IMR-90 (cell line): Measurements from ENCODE around the gene PAPSS2. TPM values are rescaled to one million over a fixed set of nuclear protein-coding genes. Genes with fewer than 3 reads are reported as not detected.
A peak's percentile ranks its signal among the peaks of the same experiment; 100 is the strongest.

Experiments
- ATAC-seq: fragments of 200-7000 bp; cut with Tn5 transposase; 2 replicates; pipeline ENCODE4 v1.9.1; 2020; ENCODE audit warnings: low read depth, mild to moderate bottlenecking, moderate library complexity
- BruUV-seq: library from RNA; stranded (reverse); fragments of 400-500 nt; replicated peaks from 2 replicates; lab custom pipeline; 2021; lab: Mats Ljungman, UMichigan
- CTCF ChIA-PET: fragments of 300-600 bp; formaldehyde crosslinking; extraction: SDS; loops from one replicate; lab custom pipeline; 2021; ENCODE audit warnings: antibody characterized with exemption; lab: Yijun Ruan, JAX
- POLR2A ChIA-PET: fragments of 300-600 bp; sonication (Branson Sonifier 250); formaldehyde crosslinking; loops from one replicate; lab custom pipeline; 2022; ENCODE audit warnings: antibody characterized with exemption; ENCODE audit not compliant: unreplicated experiment; lab: Charles Lee
- DNase-seq: peaks from one replicate; pipeline ENCODE4 v3.0.0; 2013
- H2AFZ ChIP-seq: replicated peaks from 2 replicates; pipeline ENCODE3; 2013; ENCODE audit warnings: low read length, mild to moderate bottlenecking; ENCODE audit not compliant: poor library complexity
- H2AK5ac ChIP-seq: 2 replicates; pipeline ENCODE4 v1.6.1; 2013; ENCODE audit warnings: low read depth, low read length, inconsistent platforms
- H2AK9ac ChIP-seq: replicated peaks from 2 replicates; pipeline ENCODE3; 2013; ENCODE audit warnings: mild to moderate bottlenecking, low read depth, low read length, moderate library complexity; ENCODE audit not compliant: poor library complexity
- H2BK120ac ChIP-seq: 2 replicates; pipeline ENCODE4 v1.6.1; 2013; ENCODE audit warnings: low read depth, low read length, inconsistent platforms
- H2BK15ac ChIP-seq: 3 replicates; pipeline ENCODE4 v1.6.1; 2013; ENCODE audit warnings: low read depth, low read length, inconsistent platforms
- H2BK20ac ChIP-seq: 2 replicates; pipeline ENCODE4 v1.6.1; 2013; ENCODE audit warnings: low read depth, mild to moderate bottlenecking, inconsistent platforms, low read length, moderate library complexity
- H2BK5ac ChIP-seq: 2 replicates; pipeline ENCODE4 v1.6.1; 2013; ENCODE audit warnings: mild to moderate bottlenecking, low read depth, low read length, inconsistent platforms; ENCODE audit not compliant: poor library complexity, severe bottlenecking
- H3K14ac ChIP-seq: replicated peaks from 2 replicates; pipeline ENCODE4 v1.6.1; 2013; ENCODE audit warnings: low read depth, low read length, inconsistent platforms
- H3K18ac ChIP-seq: 2 replicates; pipeline ENCODE4 v1.6.1; 2013; ENCODE audit warnings: low read depth, low read length, control low read depth
- H3K23ac ChIP-seq: 2 replicates; pipeline ENCODE4 v1.6.1; 2013; ENCODE audit warnings: low read depth, low read length, inconsistent platforms
- H3K27ac ChIP-seq: 2 replicates; pipeline ENCODE4 v1.5.1; 2013; ENCODE audit warnings: mild to moderate bottlenecking, control low read depth, low read length; ENCODE audit not compliant: insufficient read depth
- H3K27me3 ChIP-seq: 2 replicates; pipeline ENCODE4 v1.6.1; 2013; ENCODE audit warnings: low read length; ENCODE audit not compliant: control insufficient read depth, insufficient read depth
- H3K36me3 ChIP-seq: 2 replicates; pipeline ENCODE4 v1.6.1; 2013; ENCODE audit warnings: low read length, mixed read lengths; ENCODE audit not compliant: control insufficient read depth, insufficient read depth
- H3K4ac ChIP-seq: 2 replicates; pipeline ENCODE4 v1.6.1; 2013; ENCODE audit warnings: low read depth, low read length, inconsistent platforms
- H3K4me1 ChIP-seq: 2 replicates; pipeline ENCODE4 v1.6.1; 2013; ENCODE audit warnings: low read length, mixed read lengths; ENCODE audit not compliant: control insufficient read depth, insufficient read depth
- H3K4me2 ChIP-seq: 2 replicates; pipeline ENCODE4 v1.6.1; 2013; ENCODE audit warnings: low read depth, mild to moderate bottlenecking, control low read depth, low read length, moderate library complexity
- H3K4me3 ChIP-seq: 2 replicates; pipeline ENCODE4 v1.5.1; 2013; ENCODE audit warnings: low read depth, mild to moderate bottlenecking, control low read depth, low read length, moderate library complexity; ENCODE audit not compliant: insufficient read depth
- H3K56ac ChIP-seq: 2 replicates; pipeline ENCODE4 v1.6.1; 2013; ENCODE audit warnings: low read length, inconsistent platforms; ENCODE audit not compliant: insufficient read depth; ENCODE audit errors: extremely low read depth
- H3K79me1 ChIP-seq, 2 experiments: 2 replicates each; pipeline ENCODE4 v1.6.1; 2013; ENCODE audit warnings: low read length in 2 of 2, inconsistent platforms in 1 of 2, low read depth in 1 of 2
- H3K9ac ChIP-seq: 2 replicates; pipeline ENCODE4 v1.6.1; 2013; ENCODE audit warnings: low read depth, low read length, control low read depth
- H3K9me1 ChIP-seq: 2 replicates; pipeline ENCODE4 v1.6.1; 2013; ENCODE audit warnings: low read length, inconsistent platforms; ENCODE audit not compliant: insufficient read depth
- H3K9me3 ChIP-seq: 2 replicates; pipeline ENCODE4 v1.6.1; 2013; ENCODE audit warnings: low read length; ENCODE audit not compliant: control insufficient read depth, insufficient read depth
- H4K20me1 ChIP-seq: 2 replicates; pipeline ENCODE4 v1.6.1; 2013; ENCODE audit warnings: low read length, inconsistent platforms; ENCODE audit not compliant: insufficient read depth
- H4K5ac ChIP-seq: 2 replicates; pipeline ENCODE4 v1.6.1; 2013; ENCODE audit warnings: mild to moderate bottlenecking, low read depth, low read length, control low read depth
- H4K8ac ChIP-seq, 2 experiments: 2 replicates each; pipeline ENCODE4 v1.6.1; 2013; ENCODE audit warnings: low read depth in 2 of 2, low read length in 2 of 2, control low read depth in 1 of 2, inconsistent platforms in 1 of 2
- H4K91ac ChIP-seq: 2 replicates; pipeline ENCODE4 v1.6.1; 2013; ENCODE audit warnings: low read depth, low read length, inconsistent platforms; ENCODE audit not compliant: insufficient read depth
- BHLHE40 ChIP-seq: fragments of 150-350 bp; IDR thresholded peaks from 2 replicates; pipeline ENCODE4 v1.6.1; 2016; ENCODE audit warnings: mild to moderate bottlenecking, low read depth, low read length
- CEBPB ChIP-seq: IDR thresholded peaks from 2 replicates; pipeline ENCODE4 v1.6.1; 2012; ENCODE audit warnings: low read depth, low read length, improper control_type of control experiment
- CHD1 ChIP-seq: IDR thresholded peaks from 2 replicates; pipeline ENCODE4 v1.6.1; 2012; ENCODE audit warnings: low read depth, low read length, improper control_type of control experiment
- CTCF ChIP-seq: conservative IDR thresholded peaks from 2 replicates; pipeline ENCODE4 v1.5.1; 2012; ENCODE audit warnings: mild to moderate bottlenecking, low read depth, low read length, improper control_type of control experiment
- FOS ChIP-seq: fragments of 150-350 bp; IDR thresholded peaks from 2 replicates; pipeline ENCODE4 v1.6.1; 2016; ENCODE audit warnings: low read depth, low read length
- MAFK ChIP-seq: IDR thresholded peaks from 2 replicates; pipeline ENCODE4 v1.6.1; 2012; ENCODE audit warnings: low read depth, low read length, improper control_type of control experiment
- NFE2L2 ChIP-seq: fragments of 150-350 bp; IDR thresholded peaks from 2 replicates; pipeline ENCODE4 v1.6.1; 2016; ENCODE audit warnings: low read depth, mild to moderate bottlenecking, low read length
- POLR2A ChIP-seq: IDR thresholded peaks from 2 replicates; pipeline ENCODE4 v1.6.1; 2012; ENCODE audit warnings: mild to moderate bottlenecking, low read depth, low read length
- RAD21 ChIP-seq: IDR thresholded peaks from 2 replicates; pipeline ENCODE4 v1.6.1; 2012; ENCODE audit warnings: low read length, improper control_type of control experiment
- RFX5 ChIP-seq: IDR thresholded peaks from 2 replicates; pipeline ENCODE4 v1.8.0; 2012; ENCODE audit warnings: low read depth, mild to moderate bottlenecking, low read length, moderate library complexity
- SMC3 ChIP-seq: fragments of 150-350 bp; IDR thresholded peaks from 2 replicates; pipeline ENCODE4 v1.6.1; 2016; ENCODE audit warnings: low read depth, mild to moderate bottlenecking, antibody characterized with exemption, low read length, moderate library complexity
- USF2 ChIP-seq: fragments of 150-350 bp; IDR thresholded peaks from 2 replicates; pipeline ENCODE4 v1.6.1; 2017; ENCODE audit warnings: mild to moderate bottlenecking, antibody characterized with exemption, low read length, low read depth
- WGBS, 2 experiments: methylation state at CpG; one replicate each; pipeline versions ENCODE4 v1.1.5 to v1.1.7; 2013; ENCODE audit warnings: missing lambda C conversion rate in 2 of 2; ENCODE audit not compliant: insufficient read length in 1 of 2; ENCODE audit errors: extremely low coverage in 2 of 2; 5-methylcytosine and 5-hydroxymethylcytosine counted together
- dilution Hi-C: fragments of 300-500 bp; cut with HindIII; formaldehyde crosslinking; loops from one replicate; pipeline ENCODE4 v1.14.3; 2018; ENCODE audit warnings: low sequenced_read_pairs; ENCODE audit not compliant: unreplicated experiment
- in situ Hi-C: fragments of 300-500 bp; cut with MboI; formaldehyde crosslinking; loops from 3 replicates; pipeline ENCODE4 v1.14.3; 2019; ENCODE audit warnings: low sequenced_read_pairs, inconsistent platforms, mixed read lengths
- intact Hi-C: fragments of 100-400 bp; cut with micrococcal nuclease; formaldehyde crosslinking; loops from 2 replicates; pipeline ENCODE4 v1.10.0; 2022
- polyA plus RNA-seq, 3 experiments: library from polyadenylated mRNA; depleted of rRNA; stranded (reverse); fragments of >200 nt; gene quantifications; 2 replicates each; pipeline ENCODE4 v1.2.3, GENCODE V29; 2012; ENCODE audit warnings: low replicate concordance in 1 of 3
- total RNA-seq: library from RNA; depleted of rRNA; stranded (reverse); fragments of >200 nt; gene quantifications from 2 replicates; pipeline ENCODE4 v1.2.3, GENCODE V29; 2012

PAPSS2 gene
- total and polyA plus RNA-seq, 2 of the 4 experiments (the other 2 are of a cell fraction), result 55.0 to 63.3 TPM

GRCh38 chr10:87775766-87776165 is 116.1 kb downstream of the PAPSS2 start:
- no peak overlapping the region for H2BK120ac ChIP-seq
- dilution Hi-C loops, result no loop called here
- 17% methylated on average over 1 of the region's 4 CpGs; no CpG with 5 or more reads in 1 of the 2 experiments for WGBS, 2 experiments
- no peak overlapping the region; the same call in 1 of the 2 replicates for H3K4ac ChIP-seq
- no TSS peak for BruUV-seq
- H4K91ac ChIP-seq, result no peak overlapping the region
- H3K9me3 ChIP-seq, result no peaks in the 10 kb centered on the region
- peaks cover 2% of the 10 kb centered on the region; the same call in 1 of the 2 replicates for H3K36me3 ChIP-seq
- H3K18ac ChIP-seq, result peak overlapping the region; percentile 89; the same call in 1 of the 2 replicates
- H3K56ac ChIP-seq, result peak overlapping the region; percentile 30
- H2AK9ac ChIP-seq, result no peak overlapping the region
- no peak overlapping the region for H2AFZ ChIP-seq
- no peak overlapping the region for H3K23ac ChIP-seq
- no peak overlapping the region for H2BK20ac ChIP-seq
- no peaks in the 10 kb centered on the region for H3K27me3 ChIP-seq
- H3K79me1 ChIP-seq, result peaks cover 11 to 25% of the 10 kb centered on the region in 2 experiments; a peak in 3 of 4 replicates
- peak overlapping the region; percentile 94; the same call in 1 of the 2 replicates for H4K5ac ChIP-seq
- H3K9ac ChIP-seq, result no peak overlapping the region; the same call in 1 of the 2 replicates
- intact Hi-C loops, result no loop called here
- CTCF ChIA-PET, result interaction anchor here (0.5 kb wide), 1 partner anchor 528 kb away, joined by 3 read pairs; no protein-coding TSS in a partner anchor
- no peak overlapping the region for H2AK5ac ChIP-seq
- peak overlapping the region; percentile 28; the same call in 1 of the 2 replicates for H3K4me3 ChIP-seq
- peaks cover 6% of the 10 kb centered on the region; the same call in 1 of the 2 replicates for H3K9me1 ChIP-seq
- DNase-seq, result peak; percentile 60
- H3K14ac ChIP-seq, result peak overlapping the region; percentile 51
- H4K8ac ChIP-seq, result peak overlapping the region in 1 of 2 experiments; percentile 41; a peak in 1 of 4 replicates
- in situ Hi-C loops, result no loop called here
- H3K4me1 ChIP-seq, result peaks cover 4% of the 10 kb centered on the region
- peak; percentile 94 for ATAC-seq
- peak overlapping the region; percentile 92 for H2BK5ac ChIP-seq
- no peak overlapping the region for H2BK15ac ChIP-seq
- no peak for TF ChIP-seq CEBPB
- TF ChIP-seq SMC3, result no peak
- TF ChIP-seq NFE2L2, result no peak
- TF ChIP-seq RFX5, result no peak
- TF ChIP-seq BHLHE40, result no peak
- TF ChIP-seq FOS, result no peak
- TF ChIP-seq CHD1, result no peak
- no peak for TF ChIP-seq RAD21
- TF ChIP-seq CTCF, result no peak
- no peak for TF ChIP-seq MAFK
- TF ChIP-seq POLR2A, result no peak
- TF ChIP-seq USF2, result no peak
- no peaks in the 10 kb centered on the region for H4K20me1 ChIP-seq
- H3K27ac ChIP-seq, result no peak overlapping the region
- POLR2A ChIA-PET, result no interaction called here
- H3K4me2 ChIP-seq, result peak overlapping the region; percentile 96; the same call in 1 of the 2 replicates
